Measurements from ENCODE around the gene ROBO2.

ROBO2 gene

DNA sequence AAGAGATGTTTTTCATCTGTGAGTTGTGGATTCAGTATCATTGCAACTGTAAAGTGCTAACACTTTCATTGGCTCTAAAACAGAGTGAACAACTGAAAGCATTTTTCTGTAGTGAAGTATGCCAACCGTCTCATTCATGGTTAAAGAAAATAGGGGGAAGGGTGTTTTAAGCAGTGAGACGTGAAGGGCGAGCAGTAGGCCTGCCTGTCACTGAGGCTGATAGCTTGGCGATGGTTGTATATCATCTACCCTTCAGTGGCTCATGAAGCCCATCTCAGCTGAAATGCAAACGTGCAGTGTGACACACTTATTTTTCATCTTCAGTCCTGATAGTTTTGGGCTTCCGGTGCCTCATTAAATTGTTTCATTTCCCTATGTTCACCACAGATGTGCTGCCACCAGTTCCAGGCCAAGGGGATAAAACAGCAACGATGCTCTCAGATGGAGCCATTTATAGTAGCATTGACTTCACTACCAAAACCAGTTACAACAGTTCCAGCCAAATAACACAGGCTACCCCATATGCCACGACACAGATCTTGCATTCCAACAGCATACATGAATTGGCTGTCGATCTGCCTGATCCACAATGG, 562.0 kb downstream of the ROBO2 start:
- DNase-seq, result no peak

GRCh38 chr3:77602722-77603121, 562.8 kb downstream of the ROBO2 start:
- DNase-seq, result no peak

GRCh38 chr3:77605308-77605707, 565.4 kb downstream of the ROBO2 start:
- no peak for DNase-seq

DNA sequence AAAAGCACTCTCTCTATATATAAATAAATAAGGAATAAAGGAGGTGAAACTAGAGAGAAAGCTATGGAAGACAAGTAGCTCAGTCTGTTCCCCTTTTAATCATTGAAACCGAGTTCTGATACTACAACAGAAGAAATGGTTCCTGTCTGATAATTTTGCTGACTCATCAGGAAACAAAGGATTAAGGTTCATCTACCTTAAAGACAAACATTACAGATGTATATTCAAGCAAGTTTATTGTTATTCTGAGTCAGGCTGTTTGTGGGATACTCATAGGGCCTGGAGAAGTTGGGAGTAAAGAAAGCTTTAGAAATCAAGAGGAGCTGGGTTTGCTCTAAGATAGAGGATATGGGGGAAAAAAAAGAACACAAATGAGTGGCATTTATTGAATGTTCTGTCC, 566.0 kb downstream of the ROBO2 start:
- no peak for DNase-seq

DNA sequence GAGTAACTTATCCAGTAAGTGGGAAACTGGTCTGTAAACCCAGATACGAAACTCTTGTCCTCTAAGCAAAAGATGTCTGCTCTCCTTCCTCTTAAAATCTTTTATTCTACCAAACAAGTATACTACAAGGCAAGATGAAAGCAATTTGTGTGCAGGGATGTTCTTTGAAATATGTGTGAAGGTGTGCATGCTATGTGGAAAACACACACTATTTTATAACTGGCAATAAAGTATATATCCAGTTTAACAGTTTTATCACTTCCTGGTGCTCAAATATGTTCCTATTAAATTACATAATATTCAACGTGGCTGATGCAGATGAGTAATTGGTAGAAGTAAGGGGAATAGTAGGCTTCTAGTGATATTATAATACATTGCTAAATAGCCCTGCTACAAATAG, 566.5 kb downstream of the ROBO2 start:
- DNase-seq, result no peak

DNA sequence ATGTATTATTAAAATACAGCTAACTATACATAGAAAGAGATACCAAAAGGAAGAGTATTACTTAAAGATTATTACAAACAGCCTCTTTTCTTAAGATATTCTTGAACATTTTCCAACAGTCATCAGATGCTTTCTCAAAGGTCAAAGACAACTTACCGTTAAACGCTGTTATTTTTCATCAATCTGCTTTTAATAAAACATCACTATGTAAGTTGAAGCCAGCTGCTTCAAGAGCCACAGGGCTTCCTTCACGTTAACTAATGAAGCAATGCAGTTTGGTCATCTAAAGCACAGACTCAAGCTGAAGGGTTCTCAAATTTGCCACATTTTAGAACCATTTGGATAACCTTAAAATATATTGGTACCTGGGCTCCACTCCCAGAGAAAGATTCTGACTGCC, 578.8 kb downstream of the ROBO2 start:
- no peak for DNase-seq

GRCh38 chr3:77620009-77620408, 580.1 kb downstream of the ROBO2 start:
- DNase-seq, result no peak

- no peak for DNase-seq
Observed at GRCh38 chr3:77623500-77623899, 583.6 kb downstream of the ROBO2 start.

- no peak for DNase-seq
Observed at GRCh38 chr3:77626157-77626556, 586.3 kb downstream of the ROBO2 start.

DNA sequence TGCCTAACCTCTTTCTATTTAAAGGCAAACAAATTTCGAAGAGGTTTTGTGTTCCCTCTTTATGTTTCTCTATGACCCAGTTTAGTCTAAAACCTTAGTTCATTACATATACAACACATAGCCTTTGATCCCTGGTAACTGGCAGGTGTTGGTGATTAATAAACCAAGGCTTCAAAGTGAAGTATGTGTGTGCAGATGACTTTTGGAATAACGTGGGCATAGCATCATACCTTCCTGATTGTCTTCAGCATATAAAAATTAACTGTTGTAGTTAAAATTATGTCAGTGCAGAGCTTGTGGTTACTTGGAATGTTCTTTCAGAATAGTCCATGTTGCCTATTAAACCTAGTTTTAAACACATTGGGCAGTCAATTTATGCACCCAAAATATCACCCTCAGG, 608.3 kb downstream of the ROBO2 start:
- no peak for DNase-seq

DNA sequence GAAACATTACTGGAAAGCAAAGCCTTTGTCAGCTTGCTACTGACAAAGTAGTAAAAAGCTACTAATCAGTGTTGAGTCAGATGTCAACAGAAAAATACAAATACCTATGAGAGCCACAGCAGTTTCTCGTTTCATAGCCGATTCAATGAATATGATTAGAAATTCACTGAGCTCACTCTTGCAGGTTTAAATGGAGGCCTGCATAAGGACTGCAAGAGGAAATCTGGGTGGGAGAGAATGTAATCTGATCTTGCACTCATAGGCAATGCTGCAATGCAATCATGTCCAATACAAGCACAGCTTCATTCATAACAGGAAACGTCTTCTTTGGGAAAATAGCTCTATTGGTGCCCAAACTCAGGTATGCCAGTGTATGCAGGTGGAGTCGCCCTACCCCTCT, 608.8 kb downstream of the ROBO2 start:
- DNase-seq, result no peak

DNA sequence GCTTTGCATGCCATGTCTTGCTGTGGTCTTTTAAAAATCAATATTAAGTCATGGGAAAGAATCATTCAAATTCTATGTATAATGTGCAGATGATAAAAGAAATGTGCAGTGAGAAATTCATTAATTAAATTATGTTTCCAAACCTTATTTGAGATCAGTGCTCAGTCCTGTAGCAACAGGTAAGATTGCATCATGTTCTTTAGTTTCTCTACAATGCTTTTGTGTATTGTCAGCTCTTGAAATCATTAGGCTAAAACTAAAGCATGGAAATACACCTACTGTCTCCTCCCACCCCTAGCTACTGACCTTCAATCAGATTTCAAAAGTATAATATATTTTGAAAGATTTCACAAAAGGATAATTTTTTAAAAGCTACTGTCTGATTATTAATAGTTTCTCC, 612.7 kb downstream of the ROBO2 start:
- no peak for DNase-seq

- no peak for DNase-seq
Observed at GRCh38 chr3:77655396-77655795, 615.5 kb downstream of the ROBO2 start.

GRCh38 chr3:77660718-77661117, 620.8 kb downstream of the ROBO2 start:
- no peak for DNase-seq

DNA sequence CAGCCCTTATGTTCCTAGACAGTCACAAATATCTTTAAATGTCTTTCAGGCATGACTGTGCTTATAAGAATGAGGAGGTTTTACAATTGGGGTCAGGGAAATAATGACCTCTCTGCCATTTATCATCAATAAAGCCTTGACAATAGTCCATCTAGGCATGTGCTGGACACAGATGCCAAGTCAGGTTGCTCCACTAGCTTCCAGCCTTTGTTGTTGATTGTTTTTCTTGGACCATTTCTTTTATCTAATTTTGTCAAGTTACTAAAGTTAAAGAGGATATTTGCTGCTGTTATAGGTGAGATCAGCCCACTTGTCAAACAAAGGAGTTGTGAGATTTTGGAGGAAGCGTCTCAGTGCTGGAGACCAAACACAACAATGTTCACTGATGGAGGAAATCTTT, 628.0 kb downstream of the ROBO2 start:
- no peak for DNase-seq

- no peak for DNase-seq
Observed at GRCh38 chr3:77668376-77668775, 628.5 kb downstream of the ROBO2 start.

DNA sequence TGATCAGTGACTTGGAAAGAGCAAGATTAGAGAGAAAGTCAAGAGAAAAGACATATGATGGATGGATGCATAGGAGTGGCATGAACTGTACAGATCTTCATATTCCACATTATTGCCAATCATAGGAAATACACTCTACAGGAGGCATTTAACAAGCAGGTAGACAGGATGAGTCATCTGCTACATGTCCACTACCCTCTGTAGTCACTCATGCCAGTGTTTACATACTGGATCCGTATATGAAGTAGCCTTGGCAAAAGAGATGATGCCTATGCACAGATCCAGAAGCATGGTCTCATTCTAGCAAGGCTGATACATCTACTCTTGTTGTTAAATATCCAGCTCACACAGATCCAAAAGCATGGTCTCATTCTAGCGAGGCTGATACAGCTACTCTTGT, 632.1 kb downstream of the ROBO2 start:
- DNase-seq, result no peak

GRCh38 chr3:77682162-77682561, 642.3 kb downstream of the ROBO2 start:
- DNase-seq, result no peak

DNA sequence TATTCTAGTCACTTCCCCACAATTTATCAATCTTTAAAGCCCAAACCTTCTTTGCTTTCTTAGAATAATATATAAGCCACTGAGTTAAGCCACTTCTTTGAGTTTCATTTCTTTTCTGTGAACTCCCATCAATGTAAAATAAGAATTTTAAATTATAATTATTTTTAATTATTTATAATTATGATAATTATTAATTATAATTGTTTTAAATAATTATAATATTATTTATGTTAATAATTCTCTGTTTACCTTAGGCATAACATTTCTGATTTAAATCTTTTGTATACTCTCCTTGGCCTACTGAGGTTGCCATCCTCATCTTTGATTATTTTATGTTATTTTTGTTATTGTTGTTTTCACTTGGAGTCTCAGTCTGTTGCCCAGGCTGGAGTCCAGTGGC, 644.2 kb downstream of the ROBO2 start:
- no peak for DNase-seq

GRCh38 chr3:77685713-77686112, 645.8 kb downstream of the ROBO2 start:
- DNase-seq, result no peak

DNA sequence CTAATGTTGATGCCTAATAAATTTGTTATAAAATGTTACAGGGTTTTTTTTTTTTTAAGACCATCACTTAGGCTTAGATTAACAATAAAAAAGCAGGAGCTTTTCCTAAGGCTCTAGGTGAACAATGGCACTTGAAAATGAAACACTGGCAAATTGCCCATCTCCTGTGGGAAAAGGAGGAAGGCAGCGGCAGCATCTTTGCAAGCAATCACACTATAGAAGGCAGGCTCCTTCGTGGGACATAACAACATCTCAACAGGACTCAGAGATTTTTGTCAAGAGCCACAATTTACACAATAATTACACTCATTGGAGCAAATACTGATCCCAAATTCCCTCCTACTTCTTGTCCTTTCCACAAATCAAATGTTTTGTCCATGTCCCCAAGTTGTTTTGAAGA, 646.7 kb downstream of the ROBO2 start:
- no peak for DNase-seq

GRCh38 chr3:77687545-77687944, 647.6 kb downstream of the ROBO2 start:
- DNase-seq, result no peak

GRCh38 chr3:77690284-77690845, 650.5 kb downstream of the ROBO2 start:
- no peak for DNase-seq

DNA sequence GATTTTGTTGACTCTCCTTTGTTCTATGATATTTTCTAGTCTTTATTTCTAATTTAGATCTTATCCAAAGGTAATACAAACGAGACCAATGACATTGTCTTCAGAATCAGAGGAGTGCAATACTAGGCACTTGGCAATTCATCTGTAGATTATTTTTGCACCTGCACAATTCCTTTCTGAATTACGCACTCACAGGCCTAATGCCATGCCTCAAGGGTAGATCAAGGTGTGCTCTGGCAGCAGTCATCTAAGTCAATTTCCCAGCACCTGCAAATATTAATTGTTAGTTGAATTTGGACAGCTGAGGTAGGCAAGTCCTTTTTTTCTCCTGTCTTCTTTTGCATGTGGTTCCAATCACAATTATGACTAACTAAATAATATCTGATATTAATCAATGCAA, 653.2 kb downstream of the ROBO2 start:
- no peak for DNase-seq

- no peak for DNase-seq
Observed at GRCh38 chr3:77699125-77699691, 659.3 kb downstream of the ROBO2 start.

All from CD4-positive, alpha-beta T cell treated with Interleukin-4 for 1 hour (primary cell).